Astrocyte of the spinal cord (primary cell): ENCODE measurements around the gene SHC4.

Experiments
- DNase-seq: peaks from one replicate; pipeline ENCODE4 v3.0.0; 2011; ENCODE audit warnings: low read depth, low spot score
- H3K4me3 ChIP-seq: 2 replicates; pipeline ENCODE4 v1.5.1; 2011; ENCODE audit warnings: low read depth, mild to moderate bottlenecking, low read length, moderate library complexity
- in situ Hi-C: cut with HindIII; loops from 2 replicates; pipeline ENCODE4 v1.10.0; 2017; ENCODE audit warnings: low sequenced_read_pairs
- TF ChIP-seq, protein P1 (sequence below): IDR thresholded peaks from 2 replicates; pipeline ENCODE4 v1.5.1; 2012; ENCODE audit warnings: low read depth, mild to moderate bottlenecking, low read length, inconsistent platforms

Gene SHC4

DNA sequence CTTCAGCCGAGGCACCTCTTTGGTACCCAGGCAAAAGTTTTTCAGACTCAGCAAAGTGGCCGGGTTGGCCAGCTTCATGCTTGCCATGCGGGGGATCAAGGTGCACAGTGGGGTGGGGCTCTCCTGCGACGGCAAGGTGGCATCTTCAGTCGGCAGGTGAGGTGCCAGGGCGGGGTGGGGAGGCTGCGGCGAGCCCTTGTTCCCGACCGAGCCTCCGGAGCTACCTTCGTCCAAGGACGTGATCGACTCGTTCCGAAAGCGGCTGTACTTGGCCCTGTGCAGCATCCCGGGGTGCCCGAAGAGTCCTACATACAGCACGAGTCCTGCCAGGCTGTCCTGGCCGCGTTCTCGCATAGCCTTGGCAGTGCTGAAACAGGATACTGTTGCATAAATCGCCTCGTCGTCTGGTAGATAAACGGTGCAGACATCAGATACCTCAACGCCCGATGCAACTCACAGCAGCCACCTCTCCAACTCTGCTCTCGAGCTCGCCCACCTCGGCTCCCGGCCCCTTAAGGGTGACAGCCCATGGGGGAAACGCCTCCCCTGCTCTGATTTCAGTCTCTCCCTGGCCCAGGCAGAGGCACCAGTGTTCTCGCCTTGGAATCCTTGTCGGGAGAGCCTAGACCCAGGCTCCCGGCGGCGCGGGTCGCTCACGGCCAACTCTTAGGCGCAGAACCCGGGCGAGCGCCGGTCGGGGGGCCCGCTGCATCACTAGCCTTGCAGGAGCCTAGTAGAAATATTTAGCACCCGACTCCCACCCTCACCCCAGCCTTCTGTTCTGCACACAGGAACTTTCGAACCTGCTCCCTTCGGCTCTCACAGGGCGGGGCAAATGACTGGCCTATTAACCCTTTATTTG lies 826 bp downstream of the SHC4 start:
- DNase-seq, result peak; percentile 41
- in situ Hi-C loops, result no loop called here
- TF ChIP-seq, protein P1, sequence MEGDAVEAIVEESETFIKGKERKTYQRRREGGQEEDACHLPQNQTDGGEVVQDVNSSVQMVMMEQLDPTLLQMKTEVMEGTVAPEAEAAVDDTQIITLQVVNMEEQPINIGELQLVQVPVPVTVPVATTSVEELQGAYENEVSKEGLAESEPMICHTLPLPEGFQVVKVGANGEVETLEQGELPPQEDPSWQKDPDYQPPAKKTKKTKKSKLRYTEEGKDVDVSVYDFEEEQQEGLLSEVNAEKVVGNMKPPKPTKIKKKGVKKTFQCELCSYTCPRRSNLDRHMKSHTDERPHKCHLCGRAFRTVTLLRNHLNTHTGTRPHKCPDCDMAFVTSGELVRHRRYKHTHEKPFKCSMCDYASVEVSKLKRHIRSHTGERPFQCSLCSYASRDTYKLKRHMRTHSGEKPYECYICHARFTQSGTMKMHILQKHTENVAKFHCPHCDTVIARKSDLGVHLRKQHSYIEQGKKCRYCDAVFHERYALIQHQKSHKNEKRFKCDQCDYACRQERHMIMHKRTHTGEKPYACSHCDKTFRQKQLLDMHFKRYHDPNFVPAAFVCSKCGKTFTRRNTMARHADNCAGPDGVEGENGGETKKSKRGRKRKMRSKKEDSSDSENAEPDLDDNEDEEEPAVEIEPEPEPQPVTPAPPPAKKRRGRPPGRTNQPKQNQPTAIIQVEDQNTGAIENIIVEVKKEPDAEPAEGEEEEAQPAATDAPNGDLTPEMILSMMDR, result no peak
- peak overlapping the region; percentile 62 for H3K4me3 ChIP-seq

DNA sequence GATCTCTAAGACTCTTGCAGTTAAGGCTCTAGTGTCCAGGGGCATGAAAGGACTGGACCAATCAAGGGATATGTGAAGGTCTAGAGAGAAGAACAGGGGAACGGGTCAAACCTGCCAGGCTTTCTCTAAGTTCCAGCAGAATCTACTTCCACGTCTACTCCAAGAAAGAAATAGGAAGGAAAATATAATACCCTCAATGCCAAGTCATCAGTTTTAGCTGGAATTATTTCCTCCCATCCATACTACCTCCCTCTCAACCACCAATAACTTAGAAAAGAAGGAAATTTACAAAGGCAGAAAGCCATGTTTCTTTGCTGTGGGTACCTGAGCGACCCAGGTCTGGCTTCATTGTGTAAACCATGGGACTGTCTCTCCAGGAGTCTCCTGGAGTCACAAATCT lies 7.8 kb downstream of the SHC4 start:
- DNase-seq, result no peak
- TF ChIP-seq, protein P1, result no peak
- H3K4me3 ChIP-seq, result no peak overlapping the region
- in situ Hi-C loops, result no loop called here

DNA sequence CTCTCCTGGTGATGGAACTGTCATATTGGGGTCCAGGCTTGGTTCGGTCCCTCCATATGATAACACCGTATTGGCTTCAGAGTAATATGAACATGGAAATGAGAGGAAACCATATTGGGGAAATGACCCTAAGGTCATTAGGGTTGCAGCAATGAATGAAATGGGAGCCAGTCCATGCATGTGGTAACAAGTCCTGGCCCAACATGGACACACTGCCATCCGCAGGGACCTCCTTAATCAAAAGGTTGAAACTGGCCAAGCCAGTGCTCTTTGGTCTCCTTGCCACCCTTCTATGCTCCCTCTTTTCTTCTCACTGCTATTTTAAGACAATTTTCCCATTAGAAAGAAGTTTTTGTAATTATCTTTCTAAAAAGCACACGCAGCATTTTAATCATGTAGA lies 8.3 kb downstream of the SHC4 start:
- DNase-seq, result no peak
- TF ChIP-seq, protein P1, result no peak
- no peak overlapping the region for H3K4me3 ChIP-seq
- in situ Hi-C loops, result no loop called here

DNA sequence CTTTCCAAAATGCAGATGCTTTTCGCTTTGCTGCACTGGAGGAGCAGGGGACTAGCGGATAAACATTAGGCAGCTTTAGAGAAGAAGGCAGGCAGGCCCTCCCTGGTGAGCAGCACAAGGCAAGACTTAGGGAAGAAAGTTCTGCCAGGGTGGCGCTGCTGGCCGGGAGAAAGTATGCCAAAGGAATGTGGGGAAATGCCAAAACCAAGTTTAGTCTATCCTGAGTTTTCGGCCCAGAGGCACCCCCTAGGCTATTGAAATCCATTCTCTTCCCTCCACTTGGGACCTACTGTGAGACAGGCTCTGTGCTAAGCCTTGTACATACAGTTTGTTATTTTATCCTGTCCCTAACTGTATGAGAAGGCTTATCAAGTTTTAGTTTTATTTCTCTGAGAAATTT lies 9.2 kb downstream of the SHC4 start:
- in situ Hi-C loops, result no loop called here
- DNase-seq, result no peak
- no peak overlapping the region for H3K4me3 ChIP-seq
- TF ChIP-seq, protein P1, result no peak

DNA sequence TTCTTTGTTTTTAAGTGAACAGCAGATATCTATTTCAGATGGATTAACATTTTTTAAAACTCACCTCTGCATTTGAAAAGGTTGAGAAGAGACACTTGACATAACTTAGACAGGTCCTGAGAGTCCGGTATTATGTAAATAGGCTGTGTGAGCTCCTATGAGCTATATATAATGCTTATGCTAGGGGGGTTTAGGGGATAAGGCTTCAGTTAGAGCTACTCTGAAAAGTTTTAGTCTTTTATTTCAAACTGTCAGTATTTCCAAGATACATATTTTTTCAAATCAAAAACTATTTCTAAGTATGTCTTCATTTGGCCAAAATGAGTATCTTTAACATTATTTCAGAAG lies 16.9 kb downstream of the SHC4 start:
- no peak overlapping the region for H3K4me3 ChIP-seq
- TF ChIP-seq, protein P1, result no peak
- in situ Hi-C loops, result no loop called here
- DNase-seq, result no peak

DNA sequence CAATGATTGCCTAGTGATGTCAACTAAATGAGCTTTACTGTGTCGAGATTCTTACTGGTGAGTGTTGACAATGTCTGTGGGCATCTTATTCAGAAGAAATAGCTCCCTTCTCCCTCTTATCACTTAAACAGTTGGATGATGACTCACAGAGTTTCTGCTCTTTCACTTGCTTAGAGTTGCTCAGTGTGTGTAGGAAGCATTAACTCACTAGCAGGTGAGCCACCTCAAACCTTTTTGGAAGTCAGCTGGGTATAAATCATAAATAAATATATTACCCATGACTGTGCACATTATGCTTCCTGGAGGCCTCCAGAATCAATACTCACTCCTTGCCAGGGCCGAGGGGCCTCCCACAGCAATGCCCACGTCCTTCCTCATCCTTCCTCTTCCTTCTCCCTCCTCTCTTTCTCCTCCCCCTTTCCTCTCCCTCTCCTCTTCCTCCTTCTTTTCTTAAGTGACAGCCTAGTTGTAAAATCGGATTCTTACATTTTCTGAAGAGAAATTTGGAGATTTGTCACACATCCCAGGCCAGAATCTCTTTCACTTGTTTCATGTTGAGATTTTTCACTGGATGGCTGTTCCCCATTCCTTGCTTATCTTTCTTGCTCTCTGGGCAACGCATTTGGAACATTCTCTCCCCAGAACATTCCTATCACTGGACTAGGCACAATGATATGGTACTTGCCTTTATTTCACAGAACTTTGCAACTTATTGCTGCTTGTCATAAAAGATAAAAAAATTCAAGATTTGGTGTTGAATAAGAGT lies 17.5 kb downstream of the SHC4 start:
- DNase-seq, result peak; percentile 56
- in situ Hi-C loops, result no loop called here
- H3K4me3 ChIP-seq, result no peak overlapping the region
- TF ChIP-seq, protein P1, result no peak
